ENCODE results near the gene KRTAP1-4. TPM values are rescaled to one million over a fixed set of nuclear protein-coding genes. Genes with fewer than 3 reads are reported as not detected.
"Not testable (repeated sequence)": the region's sequence is repeated elsewhere in the genome, so short reads cannot be mapped to it uniquely, and the experiment has no call there.

KRTAP1-4 gene
- total RNA-seq, 3 donors from 2014 or later (not counting 1 experiment from before 2014, with no cell fraction given): not detected

GRCh38 chr17:41065829-41066624 lies 36.0 kb upstream of the KRTAP1-4 start, which contains the start of gene KRTAP2-4:
Gene KRTAP2-4, minus strand, starts transcription at chr17:41065879. Its CDS starts 34 bp downstream, at chr17:41065845.
- Mint-ChIP-seq H3K36me3 (no peaks in the 10 kb centered on the region), H3K4me1 (no peaks in the 10 kb centered on the region), H3K27me3 (ENCODE audit: low read depth in 2 of 2) (peaks cover 0 to 6% of the 10 kb centered on the region in 2 donors), H3K27ac (no peak within 1 kb of the TSS), H3K9me3 (no peaks in the 10 kb centered on the region), H3K4me3 (no peak within 1 kb of the TSS)
- no peak within 1 kb of the TSS for H3K4me3 ChIP-seq (ENCODE audit: low read length)
- WGBS (ENCODE audit: insufficient coverage): 86% methylated on average over 5 of the region's 6 CpGs
- ATAC-seq (no peak), DNase-seq (no peak)
- H3K9me3 ChIP-seq (ENCODE audit: control insufficient read depth, insufficient read depth, low read length): no peaks in the 10 kb centered on the region
- TF ChIP-seq, protein P1, sequence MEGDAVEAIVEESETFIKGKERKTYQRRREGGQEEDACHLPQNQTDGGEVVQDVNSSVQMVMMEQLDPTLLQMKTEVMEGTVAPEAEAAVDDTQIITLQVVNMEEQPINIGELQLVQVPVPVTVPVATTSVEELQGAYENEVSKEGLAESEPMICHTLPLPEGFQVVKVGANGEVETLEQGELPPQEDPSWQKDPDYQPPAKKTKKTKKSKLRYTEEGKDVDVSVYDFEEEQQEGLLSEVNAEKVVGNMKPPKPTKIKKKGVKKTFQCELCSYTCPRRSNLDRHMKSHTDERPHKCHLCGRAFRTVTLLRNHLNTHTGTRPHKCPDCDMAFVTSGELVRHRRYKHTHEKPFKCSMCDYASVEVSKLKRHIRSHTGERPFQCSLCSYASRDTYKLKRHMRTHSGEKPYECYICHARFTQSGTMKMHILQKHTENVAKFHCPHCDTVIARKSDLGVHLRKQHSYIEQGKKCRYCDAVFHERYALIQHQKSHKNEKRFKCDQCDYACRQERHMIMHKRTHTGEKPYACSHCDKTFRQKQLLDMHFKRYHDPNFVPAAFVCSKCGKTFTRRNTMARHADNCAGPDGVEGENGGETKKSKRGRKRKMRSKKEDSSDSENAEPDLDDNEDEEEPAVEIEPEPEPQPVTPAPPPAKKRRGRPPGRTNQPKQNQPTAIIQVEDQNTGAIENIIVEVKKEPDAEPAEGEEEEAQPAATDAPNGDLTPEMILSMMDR (IDR thresholded peaks at IDR 0.05): no peak
- H3K4me1 ChIP-seq (ENCODE audit: control insufficient read depth, insufficient read depth, low read length): no peaks in the 10 kb centered on the region
- no peaks in the 10 kb centered on the region for H3K27me3 ChIP-seq (ENCODE audit: control insufficient read depth, insufficient read depth, low read length)
- intact Hi-C loops (cut with micrococcal nuclease): no loop called here
- no peaks in the 10 kb centered on the region for H3K36me3 ChIP-seq (ENCODE audit: control insufficient read depth, insufficient read depth, low read length)
- H3K27ac ChIP-seq (ENCODE audit: low read length): no peak within 1 kb of the TSS

- H3K36me3 ChIP-seq (ENCODE audit: control insufficient read depth, insufficient read depth, low read length); H3K27me3 ChIP-seq (ENCODE audit: control insufficient read depth, insufficient read depth, low read length); H3K36me3 Mint-ChIP-seq; H3K9me3 ChIP-seq (ENCODE audit: control insufficient read depth, insufficient read depth, low read length); H3K27ac Mint-ChIP-seq; H3K4me1 ChIP-seq (ENCODE audit: control insufficient read depth, insufficient read depth, low read length); H3K27ac ChIP-seq (ENCODE audit: low read length); H3K9me3 Mint-ChIP-seq; H3K4me3 ChIP-seq (ENCODE audit: low read length); H3K4me1 Mint-ChIP-seq; intact Hi-C loops (cut with micrococcal nuclease); DNase-seq; ATAC-seq; H3K4me3 Mint-ChIP-seq: not testable (repeated sequence)
- H3K27me3 Mint-ChIP-seq (ENCODE audit: low read depth in 2 of 2): peaks cover 5 to 15% of the 10 kb centered on the region in 2 donors
- WGBS (ENCODE audit: insufficient coverage): 84% methylated on average over 3 of the region's 16 CpGs
Observed at GRCh38 chr17:41065016-41065689, 35.2 kb upstream of the KRTAP1-4 start.

DNA sequence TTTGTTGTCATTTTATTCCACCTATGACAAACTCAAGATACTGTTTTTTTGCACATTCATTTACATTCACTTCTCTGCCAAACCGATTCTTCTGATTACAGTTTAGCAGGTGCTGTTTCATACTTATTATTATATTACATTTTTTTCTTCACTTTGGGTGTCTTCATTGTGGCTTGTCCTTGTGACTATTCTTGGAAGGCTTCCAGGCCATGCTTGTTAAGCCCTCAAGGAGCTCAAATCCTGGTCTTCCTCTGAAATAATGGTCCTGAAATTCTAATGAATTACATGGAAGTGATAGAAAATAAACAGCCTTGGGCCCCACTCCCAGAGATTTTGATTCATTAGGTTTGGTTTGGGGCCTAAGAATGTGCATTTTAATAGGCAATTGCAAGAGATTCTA lies 34.3 kb upstream of the KRTAP1-4 start:
- TF ChIP-seq, protein P1 (IDR thresholded peaks at IDR 0.05): no peak
- no peak overlapping the region for H3K4me3 Mint-ChIP-seq
- no peaks in the 10 kb centered on the region for H3K36me3 Mint-ChIP-seq
- H3K9me3 ChIP-seq (ENCODE audit: control insufficient read depth, insufficient read depth, low read length): no peaks in the 10 kb centered on the region
- no peak overlapping the region for H3K27ac ChIP-seq (ENCODE audit: low read length)
- peaks cover 7 to 19% of the 10 kb centered on the region in 2 donors for H3K27me3 Mint-ChIP-seq (ENCODE audit: low read depth in 2 of 2)
- ATAC-seq (no peak), DNase-seq (no peak)
- no peaks in the 10 kb centered on the region for H3K9me3 Mint-ChIP-seq
- no peak overlapping the region for H3K27ac Mint-ChIP-seq
- no peaks in the 10 kb centered on the region for H3K4me1 ChIP-seq (ENCODE audit: control insufficient read depth, insufficient read depth, low read length)
- WGBS (ENCODE audit: insufficient coverage): no CpG with 5 or more reads among the region's 1 CpG
- no peaks in the 10 kb centered on the region for H3K36me3 ChIP-seq (ENCODE audit: control insufficient read depth, insufficient read depth, low read length)
- H3K27me3 ChIP-seq (ENCODE audit: control insufficient read depth, insufficient read depth, low read length): no peaks in the 10 kb centered on the region
- no peaks in the 10 kb centered on the region for H3K4me1 Mint-ChIP-seq
- H3K4me3 ChIP-seq (ENCODE audit: low read length): no peak overlapping the region
- intact Hi-C loops (cut with micrococcal nuclease): no loop called here

DNA sequence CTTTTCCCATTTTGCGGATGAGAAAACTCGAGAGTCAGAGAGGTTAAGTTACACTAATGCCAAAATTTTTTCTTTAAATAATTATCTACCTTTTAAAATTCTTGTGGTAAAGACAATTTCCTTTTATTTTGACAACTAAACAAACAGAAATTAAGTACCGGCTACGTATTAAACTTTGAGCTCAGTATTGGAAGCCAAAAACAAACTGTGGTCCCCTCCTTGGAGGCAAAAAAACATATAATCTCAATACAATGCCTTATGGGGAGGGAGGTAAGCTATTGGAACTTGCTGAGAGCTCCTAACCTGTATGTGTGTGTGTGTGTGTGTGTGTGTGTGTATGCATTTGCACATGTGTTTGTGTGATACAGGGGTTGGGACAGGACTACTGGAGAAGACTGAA lies 33.5 kb upstream of the KRTAP1-4 start:
- no peaks in the 10 kb centered on the region for H3K9me3 Mint-ChIP-seq
- DNase-seq (no peak), ATAC-seq (no peak)
- Histone ChIP-seq H3K4me1 (ENCODE audit: control insufficient read depth, insufficient read depth, low read length) (no peaks in the 10 kb centered on the region), H3K4me3 (ENCODE audit: low read length) (no peak overlapping the region), H3K27ac (ENCODE audit: low read length) (no peak overlapping the region), H3K9me3 (ENCODE audit: control insufficient read depth, insufficient read depth, low read length) (no peaks in the 10 kb centered on the region), H3K27me3 (ENCODE audit: control insufficient read depth, insufficient read depth, low read length) (no peaks in the 10 kb centered on the region), H3K36me3 (ENCODE audit: control insufficient read depth, insufficient read depth, low read length) (no peaks in the 10 kb centered on the region)
- no peaks in the 10 kb centered on the region for H3K36me3 Mint-ChIP-seq
- no peak overlapping the region for H3K27ac Mint-ChIP-seq
- TF ChIP-seq, protein P1 (IDR thresholded peaks at IDR 0.05): no peak
- intact Hi-C loops (cut with micrococcal nuclease): no loop called here
- no peak overlapping the region for H3K4me3 Mint-ChIP-seq
- WGBS (ENCODE audit: insufficient coverage): no CpG with 5 or more reads among the region's 4 CpGs
- peaks cover 9 to 28% of the 10 kb centered on the region in 2 donors for H3K27me3 Mint-ChIP-seq (ENCODE audit: low read depth in 2 of 2)
- H3K4me1 Mint-ChIP-seq: no peaks in the 10 kb centered on the region
